AG04449 (cell line): ENCODE results near the gene KANK4.

ENCODE experiments used
- CTCF ChIA-PET: fragments of 350-600 bp; formaldehyde crosslinking; extraction: SDS; loops from one replicate; lab custom pipeline; 2021; ENCODE audit warnings: antibody characterized with exemption; lab: Yijun Ruan, JAX
- POLR2A ChIA-PET: fragments of 400-600, 350-600 bp; formaldehyde crosslinking; extraction: SDS; loops from one replicate; lab custom pipeline; 2020; ENCODE audit warnings: antibody characterized with exemption, inconsistent platforms; lab: Yijun Ruan, JAX
- DNase-seq: peaks from one replicate; pipeline ENCODE4 v3.0.0-alpha.2; 2010; ENCODE audit warnings: low read depth, low spot score
- H3K4me3 ChIP-seq: 2 replicates; pipeline ENCODE4 v1.5.1; 2011; ENCODE audit warnings: low read depth, mild to moderate bottlenecking, control low read depth, low read length
- CTCF ChIP-seq: IDR thresholded peaks from one replicate; pipeline ENCODE4 v1.5.1; 2011; ENCODE audit warnings: mild to moderate bottlenecking, moderate library complexity, low read length, control low read depth, inconsistent platforms; ENCODE audit not compliant: insufficient read depth; ENCODE audit errors: missing control alignments

KANK4 gene

DNA sequence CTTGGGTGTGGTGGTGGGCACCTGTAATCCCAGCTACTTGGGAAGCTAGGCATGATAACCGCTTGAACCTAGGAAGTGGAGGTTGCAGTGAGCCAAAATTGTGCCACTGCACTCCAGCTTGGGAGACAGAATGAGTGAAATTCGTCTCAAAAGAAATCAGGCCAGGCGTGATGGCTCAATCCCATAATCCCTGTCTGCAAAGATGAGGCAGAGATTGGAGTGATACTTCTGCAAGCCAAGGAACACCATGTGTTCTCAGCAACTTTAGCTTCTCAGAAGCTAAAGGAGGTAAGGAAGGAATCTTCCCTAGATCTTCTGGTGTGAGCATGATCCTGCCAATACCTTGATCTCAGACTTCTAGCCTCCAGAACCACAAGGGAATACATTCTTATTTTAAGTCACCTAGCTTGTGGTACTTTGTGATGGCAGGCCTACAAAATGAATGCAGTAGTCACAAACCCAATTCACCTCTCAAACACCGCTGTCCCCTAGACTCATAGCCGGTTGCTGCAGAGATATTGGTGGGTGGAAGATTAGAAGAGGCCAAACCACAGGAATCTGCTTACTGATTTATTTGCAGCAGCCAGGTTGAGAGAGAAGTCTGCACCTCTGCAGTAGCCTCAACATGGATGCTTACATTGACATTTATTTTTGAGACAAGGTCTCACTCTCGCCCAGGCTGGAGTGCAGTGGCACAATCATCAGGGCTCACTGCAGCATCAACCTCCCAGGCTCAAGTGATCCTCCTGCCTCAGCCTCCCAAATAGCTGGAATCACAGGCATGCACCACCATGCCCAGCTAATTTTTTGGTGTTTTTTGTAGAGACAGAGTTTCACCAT is 105.9 kb downstream of the KANK4 start:
- no peak for DNase-seq
- ChIA-PET POLR2A (no interaction called here), CTCF (no interaction called here)
- no peak for TF ChIP-seq CTCF
- H3K4me3 ChIP-seq = no peak overlapping the region

DNA sequence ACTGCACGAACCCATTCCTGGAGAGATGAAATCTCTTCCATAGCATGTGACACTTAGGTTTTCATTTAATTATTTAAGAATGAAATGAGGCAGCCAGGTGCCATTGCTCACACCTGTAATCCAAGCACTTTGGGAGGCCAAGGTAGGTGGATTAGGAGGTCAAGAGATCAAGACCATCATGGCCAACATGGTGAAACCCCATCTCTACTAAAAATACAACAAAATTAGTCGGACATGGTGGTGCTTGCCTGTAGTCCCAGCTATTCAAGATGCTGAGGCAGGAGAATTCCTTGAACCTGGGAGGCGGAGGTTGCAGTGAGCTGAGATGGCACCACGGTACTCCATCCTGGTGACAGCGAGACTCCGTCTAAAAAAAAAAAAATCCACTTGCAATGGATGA is 106.8 kb downstream of the KANK4 start:
- ChIA-PET POLR2A (no interaction called here), CTCF (no interaction called here)
- TF ChIP-seq CTCF = no peak

GRCh38 chr1:62210960-62211359 is 108.3 kb downstream of the KANK4 start:
- TF ChIP-seq CTCF = no peak
- no peak overlapping the region for H3K4me3 ChIP-seq
- POLR2A ChIA-PET = no interaction called here
- no peak for DNase-seq
- CTCF ChIA-PET = no interaction called here

More for the DNA sequence above, 106.8 kb downstream of the KANK4 start:
- H3K4me3 ChIP-seq = no peak overlapping the region
- DNase-seq = no peak

- POLR2A ChIA-PET = no interaction called here
- CTCF ChIA-PET = no interaction called here
- no peak for TF ChIP-seq CTCF
- no peak overlapping the region for H3K4me3 ChIP-seq
- no peak for DNase-seq
Observed at GRCh38 chr1:62209931-62210595, 109.2 kb downstream of the KANK4 start.

GRCh38 chr1:62208970-62209369 is 110.3 kb downstream of the KANK4 start:
- no peak for TF ChIP-seq CTCF
- POLR2A ChIA-PET = no interaction called here
- DNase-seq = no peak
- CTCF ChIA-PET = interaction anchor here (0.8 kb wide), 1 partner anchor 33 kb away, joined by 3 read pairs; no protein-coding TSS in a partner anchor
- no peak overlapping the region for H3K4me3 ChIP-seq

DNA sequence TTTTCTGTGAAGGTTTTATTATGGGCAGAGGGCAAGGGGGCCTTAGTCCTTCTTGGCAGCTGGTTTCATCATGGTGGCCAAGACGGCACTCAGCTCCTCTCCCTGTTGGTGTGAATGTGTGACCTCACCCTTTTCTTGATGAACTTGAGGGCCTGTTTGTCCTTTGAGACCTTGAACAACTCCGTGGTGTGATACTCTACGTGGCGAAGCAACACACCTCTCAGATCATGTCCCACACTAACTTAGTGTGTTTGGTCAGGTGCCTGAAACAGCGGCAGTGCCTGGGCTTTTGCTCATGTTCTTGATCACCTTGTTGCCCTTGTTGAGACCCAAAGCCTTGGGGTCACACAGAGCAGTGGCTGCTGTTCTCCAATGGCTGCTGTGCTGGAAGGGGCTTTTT is 111.1 kb downstream of the KANK4 start:
- no peak for DNase-seq
- POLR2A ChIA-PET = no interaction called here
- H3K4me3 ChIP-seq = no peak overlapping the region
- CTCF ChIA-PET = no interaction called here
- no peak for TF ChIP-seq CTCF
